ENCODE results near the gene PRPF19. TPM values are rescaled to one million over a fixed set of nuclear protein-coding genes. Genes with fewer than 3 reads are reported as not detected.

The PRPF19 gene
- total RNA-seq, 1 experiment from 2014 or later: 116 TPM

- TF ChIP-seq PRDM15 (CRISPR knock-in tag; IDR thresholded peaks at IDR 0.05) (no peak), ZNF512 (CRISPR knock-in tag; IDR thresholded peaks at IDR 0.05; ENCODE audit: borderline replicate concordance) (no peak), MXD4 (CRISPR knock-in tag; IDR thresholded peaks at IDR 0.05; ENCODE audit: borderline replicate concordance) (no peak)
Observed at GRCh38 chr11:60851327-60852104, 54.9 kb downstream of the PRPF19 start (continued).

GRCh38 chr11:60849641-60850520, 56.5 kb downstream of the PRPF19 start:
- H3K27ac Mint-ChIP-seq: no peak overlapping the region
- ChIA-PET CTCF (interaction anchor here (1.4 to 2.1 kb wide), 2 partner anchors 19 to 38 kb away, joined by 7 read pairs; no protein-coding TSS in a partner anchor), POLR2A (no interaction called here)
- peaks cover 22% of the 10 kb centered on the region for H3K36me3 Mint-ChIP-seq
- H3K27me3 Mint-ChIP-seq (ENCODE audit: low read depth): peaks cover 11% of the 10 kb centered on the region
- H3K4me3 Mint-ChIP-seq: no peak overlapping the region
- ATAC-seq: no peak
- H3K4me1 Mint-ChIP-seq: peaks cover 16% of the 10 kb centered on the region
- no peaks in the 10 kb centered on the region for H3K9me3 Mint-ChIP-seq
- DNase-seq (ENCODE audit: low spot score): no peak
- TF ChIP-seq SOX15 (CRISPR knock-in tag; IDR thresholded peaks at IDR 0.05): no peak
- TF ChIP-seq ZMAT4 (CRISPR knock-in tag; IDR thresholded peaks at IDR 0.05): no peak
- TF ChIP-seq ERG (CRISPR knock-in tag; IDR thresholded peaks at IDR 0.05): no peak
- no peak for TF ChIP-seq FOXK1 (CRISPR knock-in tag; IDR thresholded peaks at IDR 0.05)
- no peak for TF ChIP-seq GTF2I (CRISPR knock-in tag; conservative IDR thresholded peaks at IDR 0.05)
- TF ChIP-seq ZNF512 (CRISPR knock-in tag; IDR thresholded peaks at IDR 0.05; ENCODE audit: borderline replicate concordance): no peak
- TF ChIP-seq RORB (CRISPR knock-in tag; IDR thresholded peaks at IDR 0.05): no peak
- no peak for TF ChIP-seq TEAD4 (CRISPR knock-in tag; IDR thresholded peaks at IDR 0.05)
- TF ChIP-seq FOXP4 (CRISPR knock-in tag; IDR thresholded peaks at IDR 0.05): no peak
- no peak for TF ChIP-seq ZNF317 (CRISPR knock-in tag; IDR thresholded peaks at IDR 0.05; ENCODE audit: borderline replicate concordance, low read depth)
- no peak for TF ChIP-seq KAT7 (CRISPR knock-in tag; IDR thresholded peaks at IDR 0.05; ENCODE audit: borderline replicate concordance)
- TF ChIP-seq SP1 (CRISPR knock-in tag; conservative IDR thresholded peaks at IDR 0.05): no peak
- TF ChIP-seq ZBTB21 (CRISPR knock-in tag; IDR thresholded peaks at IDR 0.05; ENCODE audit: borderline replicate concordance): no peak
- no peak for TF ChIP-seq ARID4B (CRISPR knock-in tag; IDR thresholded peaks at IDR 0.05; ENCODE audit: borderline replicate concordance)
- TF ChIP-seq SMAD4 (CRISPR knock-in tag; IDR thresholded peaks at IDR 0.05): no peak
- TF ChIP-seq TP53 (CRISPR knock-in tag; IDR thresholded peaks at IDR 0.05): no peak
